SK-N-SH (cell line): ENCODE data around the gene P4HTM.

Experiments used
- EZH2phosphoT487 ChIP-seq: fragments of 200-600 bp; sonication (generic); IDR thresholded peaks from 2 replicates; pipeline ENCODE4 v1.6.1; 2017; ENCODE audit warnings: low read depth, mixed run types, mild to moderate bottlenecking, antibody characterized with exemption, moderate library complexity, borderline replicate concordance
- NRF1 ChIP-seq: IDR thresholded peaks from 2 replicates; pipeline ENCODE4 v1.6.1; 2012; ENCODE audit warnings: low read depth, mild to moderate bottlenecking, low read length
- POLR2AphosphoS5 ChIP-seq: IDR thresholded peaks from 2 replicates; pipeline ENCODE4 v1.6.1; 2012; ENCODE audit warnings: low read depth, low read length
- TCF12 ChIP-seq: IDR thresholded peaks from 2 replicates; pipeline ENCODE4 v1.4.0; 2012
- TF ChIP-seq, protein P1 (sequence below): fragments of 200-600 bp; sonication (generic); IDR thresholded peaks from 2 replicates; pipeline ENCODE4 v1.6.1; 2017; ENCODE audit warnings: antibody characterized with exemption, mild to moderate bottlenecking, moderate library complexity
- TF ChIP-seq, protein P2 (sequence below): fragments of 150-350 bp; IDR thresholded peaks from 2 replicates; pipeline ENCODE4 v1.6.1; 2017; ENCODE audit warnings: antibody characterized with exemption, low read length, low read depth, borderline replicate concordance

DNA sequence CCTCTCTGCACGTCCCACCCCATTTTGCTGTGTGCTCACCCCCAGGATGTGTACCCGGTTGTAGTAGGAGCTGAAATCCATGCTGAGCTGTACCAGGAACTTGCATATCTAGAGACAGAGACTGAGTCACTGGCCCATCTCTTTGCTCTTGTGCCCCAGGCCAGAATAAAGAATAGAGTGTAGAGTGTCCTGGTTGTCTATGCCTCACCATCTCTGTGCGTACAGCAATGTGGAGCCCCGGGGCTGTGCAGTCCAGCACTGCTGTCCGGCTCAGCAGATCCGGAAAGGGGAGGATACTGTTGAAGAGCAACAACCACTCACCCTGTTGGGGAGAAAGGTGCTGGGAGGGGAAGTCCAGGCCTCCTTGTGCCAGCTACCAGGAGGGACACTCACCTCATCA, 25.7 kb downstream of the P4HTM start:
- TF ChIP-seq, protein P1, sequence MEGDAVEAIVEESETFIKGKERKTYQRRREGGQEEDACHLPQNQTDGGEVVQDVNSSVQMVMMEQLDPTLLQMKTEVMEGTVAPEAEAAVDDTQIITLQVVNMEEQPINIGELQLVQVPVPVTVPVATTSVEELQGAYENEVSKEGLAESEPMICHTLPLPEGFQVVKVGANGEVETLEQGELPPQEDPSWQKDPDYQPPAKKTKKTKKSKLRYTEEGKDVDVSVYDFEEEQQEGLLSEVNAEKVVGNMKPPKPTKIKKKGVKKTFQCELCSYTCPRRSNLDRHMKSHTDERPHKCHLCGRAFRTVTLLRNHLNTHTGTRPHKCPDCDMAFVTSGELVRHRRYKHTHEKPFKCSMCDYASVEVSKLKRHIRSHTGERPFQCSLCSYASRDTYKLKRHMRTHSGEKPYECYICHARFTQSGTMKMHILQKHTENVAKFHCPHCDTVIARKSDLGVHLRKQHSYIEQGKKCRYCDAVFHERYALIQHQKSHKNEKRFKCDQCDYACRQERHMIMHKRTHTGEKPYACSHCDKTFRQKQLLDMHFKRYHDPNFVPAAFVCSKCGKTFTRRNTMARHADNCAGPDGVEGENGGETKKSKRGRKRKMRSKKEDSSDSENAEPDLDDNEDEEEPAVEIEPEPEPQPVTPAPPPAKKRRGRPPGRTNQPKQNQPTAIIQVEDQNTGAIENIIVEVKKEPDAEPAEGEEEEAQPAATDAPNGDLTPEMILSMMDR, result no peak
- TF ChIP-seq TCF12 (no peak), NRF1 (no peak), POLR2AphosphoS5 (no peak), EZH2phosphoT487 (no peak)
- TF ChIP-seq, protein P2, sequence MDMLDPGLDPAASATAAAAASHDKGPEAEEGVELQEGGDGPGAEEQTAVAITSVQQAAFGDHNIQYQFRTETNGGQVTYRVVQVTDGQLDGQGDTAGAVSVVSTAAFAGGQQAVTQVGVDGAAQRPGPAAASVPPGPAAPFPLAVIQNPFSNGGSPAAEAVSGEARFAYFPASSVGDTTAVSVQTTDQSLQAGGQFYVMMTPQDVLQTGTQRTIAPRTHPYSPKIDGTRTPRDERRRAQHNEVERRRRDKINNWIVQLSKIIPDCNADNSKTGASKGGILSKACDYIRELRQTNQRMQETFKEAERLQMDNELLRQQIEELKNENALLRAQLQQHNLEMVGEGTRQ, result no peak
